CD14-positive monocyte (primary cell): ENCODE data around the gene SLC17A5. TPM values are rescaled to one million over a fixed set of nuclear protein-coding genes. Genes with fewer than 3 reads are reported as not detected.
"Not testable (repeated sequence)": the region's sequence is repeated elsewhere in the genome, so short reads cannot be mapped to it uniquely, and the experiment has no call there.

Experiments
- DNase-seq, 3 donors: peaks; one replicate each; pipeline ENCODE4 v3.0.0-alpha.2; 2011 to 2022
- H2AFZ ChIP-seq: 2 replicates; pipeline ENCODE4 v1.6.0; 2012; ENCODE audit warnings: mild to moderate bottlenecking, low read depth, low read length, inconsistent platforms; ENCODE audit not compliant: insufficient read depth, poor library complexity, severe bottlenecking
- H3K27ac ChIP-seq, 2 donors: 1 replicate in 1 of 2; 2 replicates in 1 of 2; pipeline ENCODE4 v1.5.1; 2012 to 2013; ENCODE audit warnings: low read length in 2 of 2, control low read depth in 1 of 2, inconsistent platforms in 1 of 2, low read depth in 1 of 2, mild to moderate bottlenecking in 1 of 2
- H3K27me3 ChIP-seq, 2 donors: one replicate each; pipeline versions ENCODE4 v1.6.0 to v1.6.1; 2011 to 2013; ENCODE audit warnings: low read length in 2 of 2; ENCODE audit not compliant: control insufficient read depth in 2 of 2, insufficient read depth in 2 of 2
- H3K36me3 ChIP-seq, 2 donors: replicated peaks in 1 of 2; 1 replicate in 1 of 2; 2 replicates in 1 of 2; pipeline versions ENCODE4 v1.5.1 to v1.6.1; 2012 to 2013; ENCODE audit warnings: low read length in 2 of 2, control low read depth in 1 of 2, inconsistent platforms in 1 of 2, mild to moderate bottlenecking in 1 of 2; ENCODE audit not compliant: insufficient read depth in 2 of 2, control insufficient read depth in 1 of 2
- H3K4me1 ChIP-seq, 2 donors: 1 replicate in 1 of 2; 2 replicates in 1 of 2; pipeline versions ENCODE4 v1.5.1 to v1.6.1; 2012 to 2013; ENCODE audit warnings: low read length in 2 of 2, control low read depth in 1 of 2, inconsistent platforms in 1 of 2, mild to moderate bottlenecking in 1 of 2, moderate library complexity in 1 of 2; ENCODE audit not compliant: insufficient read depth in 2 of 2, control insufficient read depth in 1 of 2
- H3K4me2 ChIP-seq: replicated peaks from 2 replicates; pipeline ENCODE3; 2012; ENCODE audit warnings: low read length, moderate library complexity, mild to moderate bottlenecking; ENCODE audit not compliant: poor library complexity, severe bottlenecking; ENCODE audit errors: extremely low read depth
- H3K4me3 ChIP-seq, 3 experiments: fragments of 200-600 bp in 1 of 3; sonication (generic) in 1 of 3; replicated peaks in 1 of 3; 1 replicate in 2 of 3; 2 replicates in 1 of 3; pipeline ENCODE4 v1.5.1; 2011 to 2013; ENCODE audit warnings: low read length in 3 of 3, mild to moderate bottlenecking in 3 of 3, control low read depth in 2 of 3, low read depth in 2 of 3, inconsistent platforms in 1 of 3, moderate library complexity in 1 of 3
- H3K79me2 ChIP-seq: 2 replicates; pipeline ENCODE4 v1.6.0; 2012; ENCODE audit warnings: mild to moderate bottlenecking, control low read depth, inconsistent platforms, low read length, moderate library complexity; ENCODE audit not compliant: insufficient read depth
- H3K9ac ChIP-seq: 2 replicates; pipeline ENCODE4 v1.6.0; 2017; ENCODE audit warnings: low read length, mild to moderate bottlenecking; ENCODE audit not compliant: insufficient read depth, poor library complexity, severe bottlenecking
- H3K9me3 ChIP-seq, 2 donors: replicated peaks in 1 of 2; 1 replicate in 1 of 2; 2 replicates in 1 of 2; pipeline versions ENCODE4 v1.5.1 to v1.6.1; 2012 to 2013; ENCODE audit warnings: low read length in 2 of 2, control low read depth in 1 of 2; ENCODE audit not compliant: control insufficient read depth in 1 of 2, insufficient read depth in 1 of 2
- H4K20me1 ChIP-seq: 2 replicates; pipeline ENCODE4 v1.6.0; 2012; ENCODE audit warnings: mild to moderate bottlenecking, low read length, control low read depth, moderate library complexity; ENCODE audit not compliant: insufficient read depth
- H3K27ac Mint-ChIP-seq, 7 donors: one replicate each; pipeline ENCODE4 v1.8.0; 2020; ENCODE audit warnings: mild to moderate bottlenecking in 7 of 7, mixed read lengths in 7 of 7, moderate library complexity in 6 of 7, inconsistent platforms in 2 of 7
- H3K27me3 Mint-ChIP-seq, 3 donors: one replicate each; pipeline ENCODE4 v1.8.0; 2021 to 2022; ENCODE audit warnings: low read depth in 3 of 3, mild to moderate bottlenecking in 3 of 3, mixed read lengths in 3 of 3, moderate library complexity in 3 of 3, inconsistent platforms in 1 of 3
- H3K36me3 Mint-ChIP-seq, 2 donors: one replicate each; pipeline ENCODE4 v1.8.0; 2020; ENCODE audit warnings: mixed read lengths in 2 of 2, inconsistent platforms in 1 of 2, mild to moderate bottlenecking in 1 of 2
- H3K4me1 Mint-ChIP-seq: one replicate; pipeline ENCODE4 v1.8.0; 2020; ENCODE audit warnings: mild to moderate bottlenecking, mixed read lengths
- H3K4me3 Mint-ChIP-seq, 2 donors: one replicate each; pipeline ENCODE4 v1.8.0; 2020; ENCODE audit warnings: mild to moderate bottlenecking in 2 of 2, mixed read lengths in 2 of 2, moderate library complexity in 1 of 2
- H3K9me3 Mint-ChIP-seq, 7 donors: one replicate each; pipeline ENCODE4 v1.8.0; 2020 to 2022; ENCODE audit warnings: mixed read lengths in 7 of 7, mild to moderate bottlenecking in 6 of 7, moderate library complexity in 6 of 7, inconsistent platforms in 2 of 7
- CTCF ChIP-seq: fragments of 200-600 bp; IDR thresholded peaks from one replicate; pipeline ENCODE4 v1.8.0; 2022; ENCODE audit warnings: antibody characterized with exemption, mild to moderate bottlenecking
- WGBS: methylation state at CpG from one replicate; pipeline ENCODE4 v1.1.5; 2013; ENCODE audit warnings: missing lambda C conversion rate; ENCODE audit not compliant: insufficient coverage; 5-methylcytosine and 5-hydroxymethylcytosine counted together
- intact Hi-C, 2 donors: fragments of 100-400 bp; cut with micrococcal nuclease; formaldehyde crosslinking; loops; one replicate each; pipeline versions ENCODE4 v1.15.0 to v1.15.1; 2023
- polyA plus RNA-seq, 3 donors: library from polyadenylated mRNA; depleted of rRNA in 1 of 3; unstranded in 2 of 3; stranded (reverse) in 1 of 3; fragments of 300-500 nt in 2 of 3; fragments of >200 nt in 1 of 3; fragmentation: Illumina TruSeq in 2 of 3; gene quantifications; 1 replicate in 2 of 3; 2 replicates in 1 of 3; pipeline ENCODE4 v1.2.3, GENCODE V29; 2012 to 2021

SLC17A5 gene
- polyA plus RNA-seq, 3 donors, result 5.3 to 11.6 (median 9.4) TPM

GRCh38 chr6:73690056-73690455, 36.3 kb upstream of the SLC17A5 start:
- peaks cover 13 to 14% of the 10 kb centered on the region in 2 donors for H3K4me1 ChIP-seq
- no peaks in the 10 kb centered on the region for H3K36me3 ChIP-seq
- H3K9me3 ChIP-seq, result no peaks in the 10 kb centered on the region
- H3K4me3 ChIP-seq, result no peak overlapping the region
- no CpG with 5 or more reads among the region's 5 CpGs for WGBS
- TF ChIP-seq CTCF, result no peak
- peak in 2 of 3 donors; percentile 11 to 50 for DNase-seq
- H3K9ac ChIP-seq, result no peak overlapping the region
- H4K20me1 ChIP-seq, result no peaks in the 10 kb centered on the region
- H3K36me3 Mint-ChIP-seq, result no peaks in the 10 kb centered on the region
- H3K4me3 Mint-ChIP-seq, result no peak overlapping the region
- no peaks in the 10 kb centered on the region for H3K27me3 ChIP-seq
- H3K27me3 Mint-ChIP-seq, result peaks cover 3 to 5% (median 3%) of the 10 kb centered on the region in 3 donors
- peak overlapping the region in 3 of 7 donors; percentile 35 to 60 (median 50) for H3K27ac Mint-ChIP-seq
- H3K4me1 Mint-ChIP-seq, result peaks cover 22% of the 10 kb centered on the region
- no peak overlapping the region for H3K4me2 ChIP-seq
- H2AFZ ChIP-seq, result no peak overlapping the region
- H3K79me2 ChIP-seq, result no peaks in the 10 kb centered on the region
- intact Hi-C loops, result loop anchor here in 1 of 2 donors (5.0 kb wide), 1 partner anchor 37 kb away; no protein-coding TSS in a partner anchor
- H3K27ac ChIP-seq, result no peak overlapping the region
- peaks cover 0 to 7% (median 5%) of the 10 kb centered on the region in 7 donors for H3K9me3 Mint-ChIP-seq

GRCh38 chr6:73688351-73688750, 34.6 kb upstream of the SLC17A5 start:
- WGBS, result no CpG with 5 or more reads among the region's 1 CpG
- intact Hi-C loops, result no loop called here
- peaks cover 1 to 7% (median 1%) of the 10 kb centered on the region in 3 donors for H3K27me3 Mint-ChIP-seq
- DNase-seq, result no peak
- no peak for TF ChIP-seq CTCF
- Histone ChIP-seq H4K20me1 (no peaks in the 10 kb centered on the region), H3K36me3 (no peaks in the 10 kb centered on the region), H3K27me3 (no peaks in the 10 kb centered on the region), H3K27ac (no peak overlapping the region), H3K9ac (no peak overlapping the region), H3K79me2 (no peaks in the 10 kb centered on the region), H3K4me2 (no peak overlapping the region), H3K4me1 (peaks cover 10 to 14% of the 10 kb centered on the region in 2 donors), H3K4me3 (no peak overlapping the region), H3K9me3 (peaks cover 0 to 3% of the 10 kb centered on the region in 2 donors), H2AFZ (no peak overlapping the region)
- peaks cover 8 to 20% (median 13%) of the 10 kb centered on the region in 7 donors for H3K9me3 Mint-ChIP-seq
- H3K36me3 Mint-ChIP-seq, result no peaks in the 10 kb centered on the region
- H3K27ac Mint-ChIP-seq, result no peak overlapping the region
- H3K4me3 Mint-ChIP-seq, result no peak overlapping the region
- peaks cover 17% of the 10 kb centered on the region for H3K4me1 Mint-ChIP-seq

- H3K4me3 Mint-ChIP-seq, intact Hi-C loops, H4K20me1 ChIP-seq, H2AFZ ChIP-seq, H3K36me3 ChIP-seq, H3K4me1 ChIP-seq, H3K9ac ChIP-seq, H3K27ac Mint-ChIP-seq, H3K4me3 ChIP-seq, H3K4me2 ChIP-seq, H3K79me2 ChIP-seq, H3K4me1 Mint-ChIP-seq, H3K9me3 ChIP-seq, H3K27me3 ChIP-seq, H3K27ac ChIP-seq, DNase-seq, H3K36me3 Mint-ChIP-seq, H3K27me3 Mint-ChIP-seq: not testable (repeated sequence)
- peaks cover 8 to 23% (median 18%) of the 10 kb centered on the region in 7 donors for H3K9me3 Mint-ChIP-seq
- WGBS, result no CpG with 5 or more reads among the region's 2 CpGs
Observed at GRCh38 chr6:73683574-73683973, 29.8 kb upstream of the SLC17A5 start.
